22Rv1 (cell line): ENCODE measurements around the gene ZNF544.

Experiments used
- ZFX ChIP-seq: fragments of 450-650 bp; IDR thresholded peaks from 2 replicates; pipeline ENCODE4 v1.6.1; 2017; ENCODE audit warnings: antibody characterized with exemption, borderline replicate concordance
- TF ChIP-seq, protein P1 (sequence below): fragments of 450-650 bp; IDR thresholded peaks from 2 replicates; pipeline ENCODE4 v1.5.1; 2017; ENCODE audit warnings: mild to moderate bottlenecking

DNA sequence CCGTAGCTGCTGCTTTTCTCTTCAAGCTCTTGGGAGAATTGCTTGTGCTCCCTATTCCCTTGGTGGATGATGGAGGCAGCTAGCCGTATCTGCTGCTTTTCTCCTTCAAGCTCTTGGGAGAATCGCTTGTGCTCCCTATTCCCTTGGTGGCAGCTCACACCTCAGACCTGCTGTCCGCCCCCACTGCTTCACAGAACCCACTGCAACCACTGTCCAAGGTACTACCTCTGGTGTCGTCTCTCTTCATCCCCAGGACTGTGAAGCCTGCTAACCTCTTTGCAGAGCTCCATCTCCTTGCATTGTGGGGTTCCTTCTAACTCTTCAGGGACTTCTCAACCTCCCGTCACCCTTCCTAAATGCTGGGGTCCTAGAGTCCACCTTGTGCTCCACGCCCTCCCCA, 71.9 kb downstream of the ZNF544 start:
- TF ChIP-seq, protein P1, sequence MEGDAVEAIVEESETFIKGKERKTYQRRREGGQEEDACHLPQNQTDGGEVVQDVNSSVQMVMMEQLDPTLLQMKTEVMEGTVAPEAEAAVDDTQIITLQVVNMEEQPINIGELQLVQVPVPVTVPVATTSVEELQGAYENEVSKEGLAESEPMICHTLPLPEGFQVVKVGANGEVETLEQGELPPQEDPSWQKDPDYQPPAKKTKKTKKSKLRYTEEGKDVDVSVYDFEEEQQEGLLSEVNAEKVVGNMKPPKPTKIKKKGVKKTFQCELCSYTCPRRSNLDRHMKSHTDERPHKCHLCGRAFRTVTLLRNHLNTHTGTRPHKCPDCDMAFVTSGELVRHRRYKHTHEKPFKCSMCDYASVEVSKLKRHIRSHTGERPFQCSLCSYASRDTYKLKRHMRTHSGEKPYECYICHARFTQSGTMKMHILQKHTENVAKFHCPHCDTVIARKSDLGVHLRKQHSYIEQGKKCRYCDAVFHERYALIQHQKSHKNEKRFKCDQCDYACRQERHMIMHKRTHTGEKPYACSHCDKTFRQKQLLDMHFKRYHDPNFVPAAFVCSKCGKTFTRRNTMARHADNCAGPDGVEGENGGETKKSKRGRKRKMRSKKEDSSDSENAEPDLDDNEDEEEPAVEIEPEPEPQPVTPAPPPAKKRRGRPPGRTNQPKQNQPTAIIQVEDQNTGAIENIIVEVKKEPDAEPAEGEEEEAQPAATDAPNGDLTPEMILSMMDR, result no peak
- no peak for TF ChIP-seq ZFX
